ENCODE data around the gene STT3A. TPM values are rescaled to one million over a fixed set of nuclear protein-coding genes. Genes with fewer than 3 reads are reported as not detected.

Gene STT3A
- total RNA-seq, 1 donor from 2014 or later = 61.2 TPM

DNA sequence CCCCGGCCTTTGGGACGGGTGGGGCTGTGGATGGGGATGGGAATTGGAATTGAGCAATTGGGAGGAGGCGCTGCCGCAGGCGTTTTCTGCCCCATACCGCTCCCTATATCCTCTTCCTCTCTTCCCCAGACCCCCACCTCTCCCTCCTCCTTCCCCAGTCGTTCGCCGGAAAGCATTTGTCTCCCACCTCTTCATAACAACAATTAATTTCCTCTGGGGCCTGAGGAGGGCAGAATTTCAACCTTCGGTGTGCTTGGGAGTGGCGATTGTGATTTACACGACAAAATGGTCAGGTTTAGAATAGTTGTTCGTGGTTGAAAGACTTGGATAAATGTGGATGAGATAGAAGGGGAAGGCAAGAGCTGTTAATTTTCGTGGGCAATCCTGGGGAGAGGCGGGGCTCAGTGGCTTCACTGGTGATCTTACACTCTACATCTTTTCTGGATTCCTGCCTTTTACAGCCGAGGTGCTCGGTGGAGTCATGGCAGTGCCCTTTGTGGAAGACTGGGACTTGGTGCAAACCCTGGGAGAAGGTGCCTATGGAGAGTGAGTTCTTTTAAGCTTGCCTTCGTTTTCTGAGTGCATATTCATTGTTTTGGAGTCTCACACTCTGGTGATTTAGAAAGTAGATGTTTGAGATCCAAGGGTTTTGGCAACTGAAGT is 33.8 kb downstream of the STT3A start:
- intact Hi-C loops (cut with DNase I) = loop anchor here (5.0 kb wide), 3 partner anchors 34 to 129 kb away; partner anchors contain the start of genes EI24, FEZ1 and STT3A
- no peak for DNase-seq (ENCODE audit: missing footprints)
- ATAC-seq = no peak

DNA sequence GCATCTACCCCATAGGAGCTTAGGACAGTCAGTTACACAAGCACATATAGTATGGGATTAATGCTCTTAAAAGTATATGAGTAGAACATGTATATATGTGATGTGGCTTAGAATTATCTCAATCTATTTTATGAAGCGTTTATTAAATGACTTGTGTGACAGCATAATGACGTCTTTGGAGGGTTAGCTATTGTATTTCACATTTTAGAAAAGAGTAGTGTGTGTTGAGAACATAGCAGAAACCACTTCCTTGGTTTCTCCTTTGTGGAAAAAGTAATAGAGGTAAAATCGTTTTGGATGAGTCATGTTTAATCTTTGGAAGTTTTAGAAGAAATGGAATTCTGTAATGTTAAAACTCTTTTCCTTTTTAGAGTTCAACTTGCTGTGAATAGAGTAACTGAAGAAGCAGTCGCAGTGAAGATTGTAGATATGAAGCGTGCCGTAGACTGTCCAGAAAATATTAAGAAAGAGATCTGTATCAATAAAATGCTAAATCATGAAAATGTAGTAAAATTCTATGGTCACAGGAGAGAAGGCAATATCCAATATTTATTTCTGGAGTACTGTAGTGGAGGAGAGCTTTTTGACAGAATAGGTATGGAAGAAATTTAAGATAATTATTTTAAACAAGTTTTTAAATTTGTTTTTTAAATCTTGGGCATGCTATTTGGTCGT is 34.7 kb downstream of the STT3A start:
- DNase-seq (ENCODE audit: missing footprints) (no peak), ATAC-seq (no peak)
- intact Hi-C loops (cut with DNase I) = loop anchor here (5.0 kb wide), 3 partner anchors 35 to 130 kb away; partner anchors contain the start of genes EI24, FEZ1 and STT3A

DNA sequence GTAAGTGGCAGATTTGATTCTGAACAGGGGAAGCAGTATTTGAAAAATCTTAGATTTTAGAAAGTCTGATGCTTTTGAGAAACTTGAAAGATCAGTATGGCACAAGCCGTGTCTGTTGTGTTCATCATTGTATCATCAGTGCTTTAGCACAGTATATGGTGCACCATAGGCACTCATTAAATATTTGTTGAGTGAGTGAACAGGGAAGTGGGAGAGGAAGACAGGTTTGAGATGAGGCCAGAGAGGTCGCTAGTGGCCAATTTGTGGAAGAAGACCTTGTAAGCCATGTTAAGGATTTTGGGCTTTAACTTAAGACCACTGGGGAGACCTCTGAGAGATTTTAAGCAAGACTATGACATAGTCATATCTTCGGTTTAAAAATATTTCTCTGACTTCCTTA is 45.2 kb downstream of the STT3A start:
- DNase-seq (ENCODE audit: missing footprints) (no peak), ATAC-seq (no peak)
- intact Hi-C loops (cut with DNase I) = no loop called here

DNA sequence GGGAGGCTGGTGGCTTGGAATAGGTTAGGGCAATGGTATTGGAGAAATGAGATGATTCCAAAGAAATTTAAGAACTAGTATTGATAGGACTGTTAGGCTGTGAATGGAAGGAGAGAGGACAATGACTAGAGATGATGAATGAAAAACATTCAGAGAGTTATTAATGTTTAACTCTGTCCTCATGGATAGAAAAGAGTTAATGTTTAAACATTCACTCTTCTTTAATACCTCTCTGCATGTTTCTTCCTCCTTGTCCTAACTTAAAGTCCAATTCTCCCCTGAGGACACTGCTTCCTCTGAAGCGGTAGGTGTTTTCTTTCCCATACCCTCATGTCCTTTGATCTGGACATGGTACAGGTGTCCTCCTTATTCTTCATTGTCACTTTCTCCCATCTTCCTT is 45.7 kb downstream of the STT3A start:
- DNase-seq (ENCODE audit: missing footprints) = no peak
- intact Hi-C loops (cut with DNase I) = no loop called here
- no peak for ATAC-seq

DNA sequence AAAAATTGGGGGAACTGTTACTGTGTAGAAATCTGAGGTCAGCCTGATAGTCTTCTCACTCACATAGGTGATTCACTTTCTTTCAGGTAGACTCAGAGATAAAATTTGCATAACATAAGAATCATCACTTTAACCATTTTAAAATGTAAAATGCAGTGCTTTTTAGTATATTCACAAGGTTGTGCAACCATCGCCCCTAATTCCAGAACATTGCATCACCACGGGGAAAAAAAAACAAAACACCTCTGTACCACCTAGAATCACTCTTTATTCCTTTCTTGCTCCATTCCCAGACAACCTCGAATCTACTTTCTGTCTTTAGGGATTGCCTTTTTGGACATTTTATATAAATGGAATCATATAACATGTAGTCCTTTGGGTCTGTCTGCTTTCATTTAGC is 53.2 kb downstream of the STT3A start:
- no peak for ATAC-seq
- DNase-seq (ENCODE audit: missing footprints) = no peak
- intact Hi-C loops (cut with DNase I) = no loop called here

DNA sequence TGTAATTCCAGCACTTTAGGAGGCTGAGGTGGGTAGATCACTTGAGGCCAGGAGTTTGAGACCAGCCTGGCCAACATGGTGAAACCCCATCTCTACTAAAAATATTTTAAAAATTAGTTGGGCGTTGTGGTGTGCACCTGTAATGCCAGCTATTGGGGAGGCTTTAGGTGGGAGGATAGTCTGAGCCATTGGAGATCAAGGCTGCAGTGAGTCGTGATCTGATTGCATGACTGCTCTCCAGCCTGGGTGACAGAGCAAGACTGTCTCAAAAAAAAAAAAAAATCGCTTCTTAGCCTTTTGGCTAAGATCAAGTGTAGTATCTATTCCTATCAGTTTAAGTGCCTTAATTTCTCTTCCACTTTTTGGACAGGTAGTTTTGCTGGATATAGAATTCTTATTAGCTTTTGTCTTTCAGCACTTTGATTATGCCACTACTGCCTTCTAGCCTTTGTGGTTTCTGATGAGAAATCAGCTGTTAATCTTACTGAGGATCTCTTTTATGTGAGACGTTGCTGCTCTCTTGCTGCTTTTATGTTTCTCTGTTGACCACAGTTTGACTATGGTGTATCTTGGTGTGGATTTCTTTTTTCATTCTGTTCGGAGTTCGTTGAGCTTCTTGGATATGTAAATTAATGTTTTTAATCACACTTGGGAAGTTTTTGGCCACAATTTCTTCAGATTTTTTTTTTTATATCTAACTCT is 57.0 kb downstream of the STT3A start:
- intact Hi-C loops (cut with DNase I) = no loop called here
- DNase-seq (ENCODE audit: missing footprints) (no peak), ATAC-seq (no peak)

DNA sequence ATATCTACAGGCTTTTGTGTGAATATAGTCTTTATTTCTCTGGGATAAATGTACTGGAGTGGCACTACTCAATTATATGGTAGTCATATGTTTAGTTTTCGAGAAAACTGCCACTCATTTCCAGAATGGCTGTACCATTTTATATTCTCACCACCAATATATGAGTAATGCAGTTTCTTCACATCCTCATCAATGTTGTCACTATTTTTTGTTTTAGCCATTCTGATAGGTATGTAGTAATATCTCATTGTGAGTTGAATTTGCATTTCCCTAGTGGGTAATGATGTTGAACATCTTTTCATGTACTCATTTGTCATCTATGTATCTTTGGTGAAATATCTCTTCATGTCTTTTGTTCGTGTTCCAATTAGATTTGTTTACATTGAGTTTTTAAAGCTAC is 70.0 kb downstream of the STT3A start:
- DNase-seq (ENCODE audit: missing footprints) (no peak), ATAC-seq (no peak)
- intact Hi-C loops (cut with DNase I) = no loop called here

DNA sequence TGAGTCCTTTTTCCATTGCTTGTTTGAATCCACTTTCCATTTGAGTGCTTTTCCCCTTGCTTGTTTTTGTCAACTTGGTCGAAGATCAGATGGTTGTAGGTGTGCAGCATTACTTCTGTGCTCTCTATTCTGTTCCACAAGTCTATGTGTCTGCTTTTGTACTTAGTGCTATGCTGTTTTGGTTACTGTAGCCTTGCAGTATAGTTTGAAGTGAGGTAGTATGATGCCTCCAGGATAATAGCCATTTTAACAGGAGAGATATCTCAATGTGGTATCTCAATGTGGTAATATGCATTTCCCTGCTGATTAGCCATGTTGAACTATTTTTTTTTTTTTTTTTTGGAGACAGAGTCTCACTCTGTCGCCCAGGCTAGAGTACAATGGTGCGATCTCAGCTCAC is 71.3 kb downstream of the STT3A start:
- DNase-seq (ENCODE audit: missing footprints) = no peak
- no peak for ATAC-seq
- intact Hi-C loops (cut with DNase I) = no loop called here

DNA sequence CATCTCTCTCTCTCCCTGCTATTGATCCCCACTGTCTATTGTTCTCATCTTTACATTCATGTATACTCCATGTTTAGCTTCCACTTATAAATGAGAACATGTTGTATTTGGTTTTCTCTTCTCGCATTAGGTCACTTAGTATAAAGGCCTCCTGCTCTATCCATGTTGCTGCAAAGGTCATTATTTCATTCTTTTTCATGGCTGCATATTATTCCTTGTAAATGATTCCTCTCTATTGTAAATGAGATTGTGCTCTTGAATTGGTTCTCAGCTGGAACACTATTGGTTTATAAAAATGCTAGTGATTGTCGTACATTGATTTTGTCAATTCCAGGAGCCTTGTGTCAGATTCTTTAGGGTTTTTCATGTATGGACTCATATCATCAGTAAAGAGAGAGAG is 74.5 kb downstream of the STT3A start:
- ATAC-seq (no peak), DNase-seq (ENCODE audit: missing footprints) (no peak)
- intact Hi-C loops (cut with DNase I) = no loop called here

DNA sequence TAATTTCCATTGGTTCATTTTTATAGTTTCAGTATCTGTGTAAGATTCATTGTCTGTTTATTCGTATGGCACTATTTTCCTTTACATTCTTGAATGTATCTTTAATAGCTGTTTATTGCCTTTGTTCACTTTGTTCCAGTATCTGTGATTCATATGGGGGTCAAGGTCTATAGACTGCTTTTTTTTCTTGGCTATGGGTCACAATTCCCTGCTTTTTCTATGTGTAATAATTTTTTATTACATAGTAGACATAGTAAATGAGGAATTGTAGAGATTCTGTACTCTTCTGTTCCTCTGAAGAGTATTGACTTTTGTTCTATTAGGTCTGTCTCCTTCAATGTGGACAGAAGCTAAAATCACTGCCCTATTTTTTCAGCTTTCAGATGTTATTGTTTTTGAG is 77.5 kb downstream of the STT3A start:
- DNase-seq (ENCODE audit: missing footprints) (no peak), ATAC-seq (no peak)
- intact Hi-C loops (cut with DNase I) = no loop called here

DNA sequence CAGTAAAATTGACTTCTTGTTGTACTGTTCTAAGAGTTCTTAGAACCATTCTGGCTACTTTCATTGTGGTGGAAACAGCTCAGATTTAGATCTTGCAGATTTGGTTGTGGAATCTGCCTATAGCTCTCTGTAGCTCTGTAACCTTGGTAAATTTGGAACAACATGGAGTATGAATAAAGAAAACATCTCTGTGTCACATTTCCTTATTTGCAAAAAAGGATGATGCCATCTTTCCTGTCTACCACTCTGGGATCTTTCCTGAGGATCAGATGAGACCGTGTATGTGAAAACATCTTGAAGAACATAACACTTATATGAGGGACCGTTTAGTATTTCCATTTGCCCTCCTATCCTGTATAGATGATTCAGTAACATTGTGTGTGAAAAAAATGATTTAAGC is 78.9 kb downstream of the STT3A start:
- no peak for ATAC-seq
- DNase-seq (ENCODE audit: missing footprints) = no peak
- intact Hi-C loops (cut with DNase I) = no loop called here

Other genes with a start within 250 kb of the STT3A start
- 43.3 TPM for gene FEZ1, start 96.6 kb upstream of the STT3A start, total RNA-seq
- 58.1 TPM for gene EI24, start 23.4 kb upstream of the STT3A start, total RNA-seq
- gene CHEK1, start 32.3 kb downstream of the STT3A start, total RNA-seq = 2.0 TPM
- not detected for gene ACRV1, start 88.0 kb downstream of the STT3A start, total RNA-seq
- not detected for gene PATE1, start 153.4 kb downstream of the STT3A start, total RNA-seq
- gene PATE2, start 186.0 kb downstream of the STT3A start, total RNA-seq = not detected
- gene PATE3, start 195.3 kb downstream of the STT3A start, total RNA-seq = not detected
- not detected for gene PATE4, start 240.5 kb downstream of the STT3A start, total RNA-seq